GM18502 (cell line): ENCODE results near the gene FBXO7.

Experiments used
- ATAC-seq: cut with Tn5 transposase; IDR thresholded peaks from one replicate; pipeline ENCODE4 v1.9.1; 2021; ENCODE audit warnings: mild to moderate bottlenecking; ENCODE audit not compliant: unreplicated experiment, poor library complexity

The FBXO7 gene

GRCh38 chr22:32487461-32487860 lies 12.8 kb downstream of the FBXO7 start:
- no peak for ATAC-seq

GRCh38 chr22:32489377-32489776 lies 14.8 kb downstream of the FBXO7 start:
- ATAC-seq, result no peak

GRCh38 chr22:32490279-32490678 lies 15.7 kb downstream of the FBXO7 start:
- ATAC-seq, result no peak

GRCh38 chr22:32492111-32492510 lies 17.5 kb downstream of the FBXO7 start:
- no peak for ATAC-seq

GRCh38 chr22:32493551-32493950 lies 18.9 kb downstream of the FBXO7 start:
- no peak for ATAC-seq

- no peak for ATAC-seq
Observed at GRCh38 chr22:32494971-32495370, 20.4 kb downstream of the FBXO7 start.

- no peak for ATAC-seq
Observed at GRCh38 chr22:32499666-32500065, 25.1 kb downstream of the FBXO7 start.

GRCh38 chr22:32501836-32502752 lies 27.5 kb downstream of the FBXO7 start:
- ATAC-seq, result no peak

GRCh38 chr22:32509045-32509444 lies 34.4 kb downstream of the FBXO7 start:
- ATAC-seq, result no peak

GRCh38 chr22:32511274-32511673 lies 36.7 kb downstream of the FBXO7 start:
- ATAC-seq, result no peak

- no peak for ATAC-seq
Observed at GRCh38 chr22:32511776-32512175, 37.2 kb downstream of the FBXO7 start.

GRCh38 chr22:32512267-32512982 lies 37.8 kb downstream of the FBXO7 start:
- ATAC-seq, result no peak

- no peak for ATAC-seq
Observed at GRCh38 chr22:32515084-32515483, 40.5 kb downstream of the FBXO7 start.

GRCh38 chr22:32517488-32517887 lies 42.9 kb downstream of the FBXO7 start:
- no peak for ATAC-seq

- no peak for ATAC-seq
Observed at GRCh38 chr22:32517921-32518320, 43.3 kb downstream of the FBXO7 start.

- no peak for ATAC-seq
Observed at GRCh38 chr22:32518381-32518780, 43.8 kb downstream of the FBXO7 start.

GRCh38 chr22:32518848-32519247 lies 44.2 kb downstream of the FBXO7 start:
- ATAC-seq, result no peak

GRCh38 chr22:32520612-32521011 lies 46.0 kb downstream of the FBXO7 start:
- no peak for ATAC-seq

- ATAC-seq, result no peak
Observed at GRCh38 chr22:32522237-32522636, 47.6 kb downstream of the FBXO7 start.

- ATAC-seq, result no peak
Observed at GRCh38 chr22:32527756-32528155, 53.1 kb downstream of the FBXO7 start.

GRCh38 chr22:32528316-32528715 lies 53.7 kb downstream of the FBXO7 start:
- no peak for ATAC-seq
